HG03469 (cell line): ENCODE measurements around the gene ADAMTS15.

Experiments
- ATAC-seq: cut with Tn5 transposase; IDR thresholded peaks from one replicate; pipeline ENCODE4 v1.9.1; 2021; ENCODE audit warnings: mild to moderate bottlenecking, moderate library complexity, moderate number of reproducible peaks; ENCODE audit not compliant: unreplicated experiment

ADAMTS15 gene

GRCh38 chr11:130510407-130511006 lies 62.1 kb downstream of the ADAMTS15 start:
- ATAC-seq = no peak

- no peak for ATAC-seq
These were observed 63.3 kb downstream of the ADAMTS15 start for GRCh38 chr11:130511765-130512164.

- no peak for ATAC-seq
These were observed 64.2 kb downstream of the ADAMTS15 start for GRCh38 chr11:130512662-130513061.

- no peak for ATAC-seq
These were observed 64.7 kb downstream of the ADAMTS15 start for GRCh38 chr11:130513132-130513531.

GRCh38 chr11:130514316-130514715 lies 65.9 kb downstream of the ADAMTS15 start:
- ATAC-seq = no peak

- no peak for ATAC-seq
These were observed 66.4 kb downstream of the ADAMTS15 start for GRCh38 chr11:130514851-130515250.

- ATAC-seq = no peak
These were observed 67.5 kb downstream of the ADAMTS15 start for GRCh38 chr11:130515829-130516553.

- ATAC-seq = no peak
These were observed 68.4 kb downstream of the ADAMTS15 start for GRCh38 chr11:130516554-130517505.

GRCh38 chr11:130518164-130518680 lies 69.8 kb downstream of the ADAMTS15 start:
- no peak for ATAC-seq

GRCh38 chr11:130519128-130519932 lies 70.9 kb downstream of the ADAMTS15 start:
- ATAC-seq = no peak

- ATAC-seq = no peak
These were observed 71.8 kb downstream of the ADAMTS15 start for GRCh38 chr11:130520271-130520671.

GRCh38 chr11:130522284-130522961 lies 74.0 kb downstream of the ADAMTS15 start:
- ATAC-seq = no peak

GRCh38 chr11:130523166-130523565 lies 74.7 kb downstream of the ADAMTS15 start:
- ATAC-seq = no peak

GRCh38 chr11:130523609-130524008 lies 75.2 kb downstream of the ADAMTS15 start:
- ATAC-seq = no peak

- ATAC-seq = no peak
These were observed 75.8 kb downstream of the ADAMTS15 start for GRCh38 chr11:130524132-130524790.

GRCh38 chr11:130525307-130525706 lies 76.9 kb downstream of the ADAMTS15 start:
- no peak for ATAC-seq
